HL-60/S4 treated with phorbol 12-myristate 13-acetate at 8.2 ng/mL for 4 days and 3 days (cell line): ENCODE results near the gene RDH12.

Experiments
- in situ Hi-C: fragments of 300-500 bp; cut with MboI; formaldehyde crosslinking; loops from 2 replicates; pipeline ENCODE4 v1.15.0; 2022; ENCODE audit warnings: low sequenced_read_pairs

The RDH12 gene

DNA sequence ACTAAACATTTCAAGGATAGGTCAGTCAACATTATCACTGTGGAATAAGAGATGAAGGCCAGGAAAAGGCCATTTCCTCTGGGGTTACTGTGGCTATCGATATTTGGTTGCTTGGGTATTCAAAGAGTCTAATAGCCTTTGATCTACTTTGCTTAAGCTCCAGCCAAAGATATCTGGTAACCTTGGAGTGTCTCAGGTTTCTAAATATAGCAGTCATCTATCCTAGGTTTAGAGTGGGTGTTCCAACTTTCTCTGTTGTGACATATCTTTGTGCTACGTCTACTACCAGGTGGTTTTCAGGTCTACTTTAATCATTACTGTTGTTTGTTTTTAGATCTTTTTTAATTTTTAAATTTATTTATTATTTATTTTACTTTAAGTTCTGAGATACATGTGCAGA is 42.4 kb downstream of the RDH12 start:
- in situ Hi-C loops = no loop called here

GRCh38 chr14:67746927-67747326 is 45.2 kb downstream of the RDH12 start:
- in situ Hi-C loops = no loop called here

DNA sequence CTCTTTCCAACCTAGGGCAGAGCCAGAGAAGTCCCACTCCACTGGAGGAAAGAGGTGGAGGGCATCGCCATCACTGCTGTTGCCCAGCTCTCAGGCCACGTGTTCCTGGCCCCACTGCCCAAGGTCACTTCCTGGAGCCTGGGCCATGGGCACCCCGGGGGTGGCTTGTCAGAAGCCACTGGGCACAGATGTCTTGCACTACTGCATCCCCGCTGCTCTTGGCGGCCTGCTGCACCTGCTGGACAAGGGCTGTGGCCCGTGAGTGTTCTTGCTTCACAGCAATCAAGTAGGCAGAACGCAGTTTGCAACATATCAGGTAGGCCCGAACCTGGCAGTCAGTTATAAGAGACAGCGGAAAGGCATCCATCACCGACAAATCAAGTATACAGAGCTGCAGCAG is 46.6 kb downstream of the RDH12 start:
- in situ Hi-C loops = no loop called here

DNA sequence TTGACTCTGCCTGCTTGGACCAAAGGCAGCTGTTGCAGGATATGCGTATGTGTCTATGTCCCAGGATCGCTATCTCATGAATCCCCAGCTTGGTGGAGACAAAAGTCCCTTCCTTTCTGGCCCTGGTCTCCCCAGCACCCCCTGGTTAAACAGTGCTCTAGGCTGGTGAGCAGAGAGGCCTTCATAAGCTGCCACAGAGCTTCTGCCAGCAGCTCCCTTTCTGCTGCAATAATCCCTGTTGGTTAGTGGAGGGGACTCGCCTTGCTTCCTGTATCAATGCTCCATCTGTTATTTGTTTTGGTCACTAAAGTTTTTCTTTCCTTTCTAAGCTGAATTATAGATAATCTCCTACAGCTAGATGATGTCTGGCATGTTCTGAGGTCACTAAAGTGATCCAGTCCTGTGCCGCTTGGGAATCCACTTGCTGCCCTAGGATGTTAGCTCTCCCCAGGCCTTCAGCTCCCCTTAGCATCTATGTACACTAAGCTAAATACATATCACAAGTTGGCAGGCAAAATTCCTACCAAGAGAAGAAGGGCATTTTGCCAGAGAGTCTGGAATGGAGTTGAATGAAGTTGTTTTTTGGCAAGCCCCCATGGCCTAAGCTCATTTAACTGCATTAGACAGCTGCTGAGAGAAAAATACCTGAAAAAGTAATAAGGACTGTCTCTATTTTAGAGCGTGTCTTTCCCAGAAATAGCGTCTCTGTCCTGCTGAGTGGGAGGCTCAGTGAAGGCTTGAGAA is 47.8 kb downstream of the RDH12 start:
- in situ Hi-C loops = no loop called here

DNA sequence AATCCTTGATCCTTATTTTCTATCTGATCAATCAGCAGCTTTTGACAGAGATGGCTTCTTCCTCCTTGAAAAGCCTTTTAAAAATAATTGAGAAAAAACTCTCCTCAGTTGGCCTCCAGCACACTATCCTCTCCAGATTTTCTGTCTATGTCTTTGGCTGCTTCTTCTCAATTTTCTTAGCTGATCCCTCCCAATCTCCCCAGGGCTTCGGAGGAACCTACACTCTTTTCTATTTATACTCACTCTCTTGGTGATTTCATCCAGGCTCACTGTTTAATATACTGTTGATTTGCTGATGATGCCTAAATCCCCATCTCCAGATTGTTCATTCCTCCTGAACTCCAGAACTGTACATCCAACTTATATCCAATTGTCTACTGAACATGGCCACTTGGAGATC is 54.8 kb downstream of the RDH12 start:
- in situ Hi-C loops = no loop called here

DNA sequence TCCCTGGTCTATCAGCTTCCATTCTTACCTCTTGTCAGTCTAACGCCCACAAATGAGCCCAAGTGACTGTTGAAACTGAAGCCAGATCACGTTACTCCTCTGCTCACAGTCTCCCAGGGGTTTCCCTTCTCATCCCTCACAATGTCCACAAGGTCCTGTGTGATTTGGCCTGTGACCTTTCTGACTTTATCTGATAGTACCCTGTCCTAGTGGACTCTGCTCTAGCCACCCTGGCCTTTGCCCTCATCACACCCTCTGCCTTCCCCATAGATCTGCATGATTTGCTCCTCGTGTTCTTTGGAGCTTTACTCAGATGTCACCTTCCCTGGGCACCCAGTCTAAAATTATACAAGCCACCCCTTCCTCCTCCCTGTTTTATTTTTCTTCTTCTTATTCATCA is 55.5 kb downstream of the RDH12 start:
- in situ Hi-C loops = no loop called here

DNA sequence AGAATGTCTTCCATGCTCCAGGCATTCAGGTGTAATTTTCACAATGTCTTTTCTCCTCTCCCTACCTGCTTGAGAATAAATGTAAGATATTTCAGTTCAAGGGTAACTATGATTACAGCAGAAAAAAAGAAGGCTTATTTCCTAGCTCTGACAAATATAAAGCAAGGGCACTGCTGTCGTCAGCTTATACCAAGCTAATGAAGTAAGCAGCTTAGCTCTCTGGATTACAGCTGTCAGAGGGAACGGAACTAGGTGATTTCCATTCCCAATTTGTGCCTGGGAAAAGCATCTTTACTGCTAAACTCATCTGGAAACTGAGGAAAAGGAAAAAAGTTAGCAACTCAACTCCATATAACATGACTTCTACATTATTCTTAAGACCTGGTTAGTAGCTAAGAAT is 58.2 kb downstream of the RDH12 start:
- in situ Hi-C loops = no loop called here

DNA sequence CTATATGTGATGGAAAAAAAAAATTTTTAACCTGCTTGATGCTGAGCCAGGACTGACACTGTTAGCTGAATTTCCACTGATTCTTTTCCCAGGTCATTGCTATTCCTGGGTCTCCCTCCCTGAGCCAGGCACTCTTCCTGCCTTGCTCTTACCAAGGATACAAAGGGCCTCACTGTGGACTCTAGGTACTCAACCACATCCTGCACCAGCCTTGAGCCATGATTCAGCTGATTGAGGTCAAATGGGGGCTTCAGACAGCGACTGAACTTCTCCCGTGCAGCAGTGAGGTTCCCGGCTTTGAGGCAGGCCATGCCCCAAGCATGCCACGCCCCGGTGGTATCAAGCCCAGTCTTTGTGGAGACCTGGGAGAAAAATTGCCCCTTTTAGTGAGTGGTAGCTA is 60.4 kb downstream of the RDH12 start:
- in situ Hi-C loops = no loop called here

GRCh38 chr14:67763158-67763822 is 61.6 kb downstream of the RDH12 start:
- in situ Hi-C loops = no loop called here

DNA sequence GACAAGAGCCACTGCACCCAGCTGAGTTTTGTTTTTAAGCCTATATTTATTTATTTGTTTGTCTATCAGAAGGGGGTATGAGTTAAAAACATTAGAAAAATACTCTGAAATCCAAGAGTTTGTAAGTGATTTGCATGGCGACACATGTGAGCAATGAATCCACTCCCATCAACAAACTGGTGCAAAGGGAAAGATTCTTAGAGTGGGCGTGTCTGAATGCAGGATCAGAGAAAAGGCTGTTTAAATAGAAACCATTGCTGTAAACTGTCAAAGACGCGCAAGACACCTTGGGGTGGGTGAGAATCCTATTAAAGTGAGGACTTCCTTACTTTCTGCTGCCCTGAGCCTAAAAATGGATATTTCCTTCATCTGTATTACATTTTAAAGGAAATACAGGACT is 62.8 kb downstream of the RDH12 start:
- in situ Hi-C loops = no loop called here

GRCh38 chr14:67765192-67765834 is 63.6 kb downstream of the RDH12 start:
- in situ Hi-C loops = no loop called here

DNA sequence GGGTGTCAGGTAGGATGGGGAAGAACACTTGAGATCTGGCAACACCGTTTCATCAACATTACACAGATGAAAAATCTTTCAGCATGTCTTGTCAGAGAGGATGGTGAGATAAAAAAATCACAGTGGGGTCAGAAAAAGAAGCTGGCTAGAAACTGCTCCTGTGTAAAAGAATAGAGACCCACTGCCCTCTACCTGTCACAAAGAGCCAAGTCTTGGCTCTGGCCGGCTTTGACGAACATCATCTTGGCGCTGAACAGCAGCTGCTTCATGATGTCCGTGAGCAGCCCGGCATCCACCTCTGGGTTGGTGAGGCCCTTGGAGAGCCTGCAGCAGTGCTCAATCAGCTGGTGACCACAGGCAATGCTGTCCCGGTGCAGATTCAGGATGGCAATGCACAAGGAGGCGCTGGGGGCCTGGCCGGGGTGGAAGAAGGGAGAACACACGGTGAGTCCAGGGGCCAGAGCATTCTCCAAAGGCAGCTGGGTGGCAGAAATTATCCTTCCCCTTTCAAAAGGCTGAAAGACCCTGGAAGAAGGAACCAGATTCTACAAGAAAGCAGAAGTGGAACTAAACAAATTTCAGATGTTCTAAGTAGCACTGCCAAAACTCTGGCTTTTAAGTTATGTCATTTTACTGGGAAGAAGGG is 64.5 kb downstream of the RDH12 start:
- in situ Hi-C loops = no loop called here

- in situ Hi-C loops = no loop called here
These were observed 66.5 kb downstream of the RDH12 start for GRCh38 chr14:67768219-67768618.

DNA sequence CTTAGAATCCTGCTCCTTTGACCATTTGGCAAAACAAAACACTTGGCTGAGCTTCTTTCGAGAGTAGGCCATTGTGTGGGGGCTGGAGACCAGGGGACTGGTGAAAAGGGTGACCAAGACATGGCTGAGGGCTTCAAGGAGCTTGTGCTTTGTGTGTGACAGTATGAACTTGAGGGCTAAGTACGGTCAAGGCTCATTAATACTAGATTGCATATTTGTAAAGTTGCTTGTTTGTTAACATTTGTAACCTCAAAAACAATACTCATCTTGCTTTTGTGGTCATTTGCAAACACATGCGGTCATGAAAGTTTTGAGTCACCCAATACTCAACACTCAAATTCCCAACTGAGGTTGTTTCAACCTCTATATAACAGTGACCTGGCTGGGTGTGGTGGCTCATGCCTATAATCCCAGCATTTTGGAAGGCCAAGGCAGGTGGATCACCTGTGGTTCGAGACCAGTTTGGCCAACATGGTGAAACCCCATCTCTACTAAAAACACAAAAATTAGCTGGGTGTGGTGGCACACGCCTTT is 72.2 kb downstream of the RDH12 start:
- in situ Hi-C loops = no loop called here

DNA sequence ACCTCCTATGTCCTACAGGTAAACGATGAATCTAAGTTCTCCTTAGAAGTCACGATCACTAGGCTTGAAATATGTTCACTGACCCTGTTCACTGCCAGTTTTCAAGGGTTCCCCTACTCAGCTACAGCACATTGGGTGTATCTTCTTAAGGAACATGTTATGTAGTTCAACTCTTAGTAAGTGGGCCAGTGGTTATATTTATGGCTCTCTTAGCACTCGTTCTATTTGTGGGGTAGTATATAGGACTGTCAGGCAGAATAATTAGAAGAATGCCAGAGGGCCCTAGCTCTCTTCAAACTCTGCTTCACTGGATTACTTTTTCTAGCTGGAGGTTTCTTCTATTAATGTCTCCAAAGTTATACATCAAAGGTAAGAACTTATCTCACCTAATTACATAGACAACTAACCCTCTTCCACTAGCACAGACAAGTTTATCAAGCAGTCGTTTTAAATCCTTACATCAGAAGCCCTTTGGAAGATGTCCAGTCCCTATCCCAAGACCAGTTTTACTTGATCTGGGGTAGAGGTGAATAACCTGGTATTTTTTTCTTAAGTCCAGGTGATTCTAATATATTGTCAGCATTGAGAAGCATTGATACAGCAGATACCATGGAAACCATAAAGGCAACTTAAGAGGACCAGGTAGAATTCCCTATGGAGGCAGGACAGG is 75.1 kb downstream of the RDH12 start:
- in situ Hi-C loops = no loop called here

DNA sequence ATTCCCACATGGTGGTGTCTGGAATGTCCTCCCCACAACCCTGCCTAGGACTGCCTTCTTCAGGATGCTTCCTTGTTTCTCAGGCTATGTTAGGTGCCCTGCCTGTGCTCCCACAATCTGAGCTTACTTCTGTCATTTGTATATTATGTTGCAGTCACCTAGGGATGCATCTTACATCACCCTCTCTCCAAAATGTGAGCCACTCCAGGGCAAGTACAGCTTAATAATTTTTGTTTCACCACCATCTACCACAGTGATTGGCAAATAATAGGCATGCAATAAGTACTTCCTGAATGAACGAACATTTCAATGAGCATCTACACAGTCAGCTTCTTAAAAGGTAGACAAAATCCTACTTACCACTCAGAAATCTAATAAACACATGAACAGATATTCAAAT is 77.1 kb downstream of the RDH12 start:
- in situ Hi-C loops = no loop called here

DNA sequence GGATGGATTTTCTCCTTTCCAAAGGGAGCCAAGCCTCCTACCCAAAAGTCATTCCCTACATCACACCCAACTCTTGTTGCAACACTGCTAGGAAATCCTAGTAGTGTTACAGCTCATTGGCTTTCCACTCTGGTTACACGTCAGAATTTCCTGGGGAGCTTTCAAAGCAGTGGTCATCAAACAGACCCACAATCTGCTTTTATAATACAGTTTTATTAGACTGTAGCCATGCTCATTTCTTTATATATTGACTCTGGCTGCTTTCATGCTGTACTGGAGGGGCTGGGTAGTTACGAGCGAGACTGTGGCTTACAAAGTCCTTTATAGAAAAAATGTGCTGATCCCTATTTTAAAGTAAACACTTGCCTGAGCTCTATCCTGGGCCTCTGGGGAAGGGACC is 80.4 kb downstream of the RDH12 start:
- in situ Hi-C loops = no loop called here
